Muscle layer of duodenum (tissue), 2 donors: ENCODE results near the gene FAM163B.
"Not testable (repeated sequence)": the region's sequence is repeated elsewhere in the genome, so short reads cannot be mapped to it uniquely, and the experiment has no call there.

Experiments
- H3K27ac ChIP-seq: one replicate; pipeline ENCODE4 v1.7.0; 2013; ENCODE audit warnings: mild to moderate bottlenecking, low read length
- H3K27me3 ChIP-seq: one replicate; pipeline ENCODE4 v1.7.0; 2013; ENCODE audit warnings: low read depth, mild to moderate bottlenecking, control low read depth, low read length
- H3K36me3 ChIP-seq, 2 donors: one replicate each; pipeline ENCODE4 v1.7.0; 2013; ENCODE audit warnings: low read length in 2 of 2, control low read depth in 1 of 2, mild to moderate bottlenecking in 1 of 2; ENCODE audit not compliant: insufficient read depth in 2 of 2, control insufficient read depth in 1 of 2
- H3K4me1 ChIP-seq, 2 donors: one replicate each; pipeline ENCODE4 v1.7.0; 2013; ENCODE audit warnings: low read length in 2 of 2, mild to moderate bottlenecking in 2 of 2, control low read depth in 1 of 2, moderate library complexity in 1 of 2; ENCODE audit not compliant: insufficient read depth in 2 of 2, control insufficient read depth in 1 of 2
- H3K4me3 ChIP-seq, 2 donors: one replicate each; pipeline ENCODE4 v1.7.0; 2013; ENCODE audit warnings: low read length in 2 of 2, low read depth in 1 of 2, mild to moderate bottlenecking in 1 of 2
- H3K9me3 ChIP-seq, 2 donors: one replicate each; pipeline ENCODE4 v1.7.0; 2013; ENCODE audit warnings: low read length in 2 of 2, control low read depth in 1 of 2, mild to moderate bottlenecking in 1 of 2; ENCODE audit not compliant: control insufficient read depth in 1 of 2
- donor health status: healthy.

Gene FAM163B

DNA sequence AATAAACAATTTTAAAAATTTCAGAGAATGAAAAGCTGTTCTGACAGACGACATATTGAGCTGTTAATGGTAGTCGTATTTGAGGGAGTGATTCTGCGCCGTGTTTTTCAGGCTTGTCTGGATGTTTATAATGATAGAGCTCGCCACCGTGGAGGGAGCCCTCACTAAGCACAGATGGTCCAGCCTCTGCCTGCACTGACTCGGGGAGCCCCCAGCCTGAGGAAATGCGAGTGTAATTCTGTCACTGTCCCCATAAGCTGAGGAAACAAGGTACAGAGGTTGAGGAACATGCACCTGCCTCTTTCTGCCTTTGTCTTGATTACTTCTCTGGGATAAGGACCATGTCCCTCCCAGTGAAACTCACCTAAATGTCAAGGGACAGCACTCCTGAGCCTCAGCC is 19.6 kb upstream of the FAM163B start:
- Histone ChIP-seq H3K9me3 (peaks cover 0 to 15% of the 10 kb centered on the region in 2 donors), H3K36me3 (no peaks in the 10 kb centered on the region), H3K27ac (no peak overlapping the region), H3K4me1 (peaks cover 0 to 4% of the 10 kb centered on the region in 2 donors), H3K27me3 (no peaks in the 10 kb centered on the region), H3K4me3 (no peak overlapping the region)

DNA sequence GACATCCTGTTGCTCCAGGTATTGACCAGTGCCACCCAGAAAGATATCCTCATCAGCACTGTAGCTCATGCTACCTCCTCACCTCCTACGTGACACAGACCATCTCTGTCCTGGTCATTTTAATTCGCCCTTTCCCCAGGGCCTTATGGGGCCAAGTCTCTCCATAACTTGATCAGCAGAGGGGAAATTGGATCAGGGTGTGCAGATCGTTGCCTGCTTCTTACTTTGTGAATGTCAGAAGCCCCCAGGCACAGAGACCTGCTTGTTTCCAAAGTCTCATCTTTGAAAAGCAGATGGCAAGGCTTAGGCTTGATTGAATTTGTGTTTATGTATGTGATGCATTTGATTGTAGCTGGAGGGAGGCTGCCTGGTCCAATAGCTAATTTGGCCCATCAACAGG is 18.2 kb upstream of the FAM163B start:
- Histone ChIP-seq H3K4me1 (no peaks in the 10 kb centered on the region), H3K4me3 (no peak overlapping the region), H3K9me3 (peaks cover 0 to 15% of the 10 kb centered on the region in 2 donors), H3K27ac (no peak overlapping the region), H3K36me3 (no peaks in the 10 kb centered on the region), H3K27me3 (no peaks in the 10 kb centered on the region)

DNA sequence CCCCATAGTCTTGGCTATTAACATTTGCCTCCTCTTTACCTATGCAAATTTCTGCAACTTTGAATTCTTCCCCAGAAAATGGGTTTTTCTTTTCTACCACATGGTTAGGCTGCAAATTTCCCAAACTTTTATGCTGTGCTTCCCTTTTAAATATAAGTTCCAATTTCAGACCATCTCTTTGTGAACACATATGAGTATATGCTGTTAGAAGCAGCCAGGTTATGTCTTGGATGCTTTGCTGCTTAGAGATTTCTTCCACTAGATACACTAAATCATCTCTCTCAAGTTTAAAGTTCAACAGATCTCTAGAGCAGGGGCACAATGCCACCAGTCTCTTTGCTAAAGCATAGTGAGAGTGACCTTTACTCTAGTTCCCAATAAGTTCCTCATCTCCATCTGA is 16.8 kb upstream of the FAM163B start:
- H3K36me3 ChIP-seq, H3K4me1 ChIP-seq, H3K4me3 ChIP-seq, H3K27ac ChIP-seq, H3K27me3 ChIP-seq: not testable (repeated sequence)
- peaks cover 0 to 15% of the 10 kb centered on the region in 2 donors for H3K9me3 ChIP-seq

DNA sequence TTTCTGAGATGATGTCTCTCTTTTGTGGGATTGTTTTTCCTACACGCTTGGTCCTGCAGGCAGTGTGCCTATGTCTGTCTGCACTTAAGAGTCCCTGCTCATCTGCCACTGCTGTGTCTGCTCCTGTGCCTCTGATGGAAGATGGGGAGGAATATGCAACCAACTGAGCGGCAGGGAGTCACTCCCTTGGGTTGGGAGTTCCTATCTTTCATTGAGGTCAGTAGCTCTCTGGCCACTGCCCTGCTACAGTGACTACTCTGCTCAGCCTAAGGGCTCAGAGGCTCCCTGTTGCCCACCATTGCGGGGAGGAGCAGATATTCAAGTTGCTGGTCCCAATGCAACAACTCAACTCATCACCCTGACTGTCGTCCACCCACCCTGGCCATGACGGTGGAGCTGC is 13.4 kb upstream of the FAM163B start:
- Histone ChIP-seq H3K9me3 (peaks cover 0 to 15% of the 10 kb centered on the region in 2 donors), H3K4me1 (no peaks in the 10 kb centered on the region), H3K4me3 (no peak overlapping the region), H3K27me3 (peaks cover 4% of the 10 kb centered on the region), H3K36me3 (no peaks in the 10 kb centered on the region), H3K27ac (no peak overlapping the region)

DNA sequence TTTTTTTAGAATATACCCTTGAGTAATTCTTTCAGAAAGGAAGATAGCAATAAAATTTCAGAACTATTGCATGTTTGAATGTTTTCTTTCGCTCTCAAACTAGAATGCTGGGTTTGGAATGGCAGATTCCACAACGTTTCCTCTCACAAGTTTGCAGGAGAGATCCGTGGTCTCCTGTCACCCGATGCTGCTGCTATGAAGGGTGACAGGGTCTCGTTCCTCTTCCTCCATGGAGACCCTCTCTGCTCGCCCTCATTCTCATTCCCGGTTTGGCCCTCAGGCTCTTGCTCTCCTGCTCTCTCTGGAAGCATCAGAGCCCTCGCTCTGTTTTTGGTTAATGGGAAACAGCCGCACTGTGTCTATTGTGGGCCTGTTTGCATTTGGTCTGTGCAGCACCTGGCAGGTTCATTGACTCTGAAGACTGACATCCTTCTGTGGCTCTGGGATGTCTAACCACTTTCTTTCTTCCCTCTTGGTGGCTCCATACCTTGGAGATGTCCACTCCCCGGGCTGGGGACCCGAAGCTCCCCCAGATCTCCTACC is 12.6 kb upstream of the FAM163B start:
- Histone ChIP-seq H3K9me3 (peaks cover 0 to 15% of the 10 kb centered on the region in 2 donors), H3K4me1 (no peaks in the 10 kb centered on the region), H3K27ac (no peak overlapping the region), H3K4me3 (no peak overlapping the region), H3K27me3 (peaks cover 4% of the 10 kb centered on the region), H3K36me3 (no peaks in the 10 kb centered on the region)

DNA sequence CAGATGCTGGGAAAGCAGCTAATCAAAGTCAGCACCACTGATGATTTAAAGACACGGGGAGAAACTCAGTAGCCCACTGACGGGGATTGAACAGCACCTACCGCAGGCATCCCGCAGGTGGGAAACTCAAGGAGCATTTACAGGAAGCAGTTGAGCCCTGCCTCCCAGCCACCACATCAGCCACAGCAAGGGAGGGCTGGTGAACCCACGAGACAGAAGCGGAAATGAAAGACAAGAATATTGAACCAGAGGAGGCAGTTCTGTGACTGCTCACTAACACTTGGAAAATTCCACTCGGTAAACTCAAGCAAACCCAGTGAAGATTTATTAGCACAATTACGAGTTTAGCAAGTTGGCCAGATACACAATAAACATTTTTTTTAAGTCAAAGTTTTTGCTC is 10.6 kb upstream of the FAM163B start:
- Histone ChIP-seq H3K4me3 (no peak overlapping the region), H3K36me3 (no peaks in the 10 kb centered on the region), H3K27ac (no peak overlapping the region), H3K27me3 (peaks cover 4% of the 10 kb centered on the region), H3K4me1 (no peaks in the 10 kb centered on the region), H3K9me3 (peaks cover 0 to under 1% of the 10 kb centered on the region in 2 donors)

DNA sequence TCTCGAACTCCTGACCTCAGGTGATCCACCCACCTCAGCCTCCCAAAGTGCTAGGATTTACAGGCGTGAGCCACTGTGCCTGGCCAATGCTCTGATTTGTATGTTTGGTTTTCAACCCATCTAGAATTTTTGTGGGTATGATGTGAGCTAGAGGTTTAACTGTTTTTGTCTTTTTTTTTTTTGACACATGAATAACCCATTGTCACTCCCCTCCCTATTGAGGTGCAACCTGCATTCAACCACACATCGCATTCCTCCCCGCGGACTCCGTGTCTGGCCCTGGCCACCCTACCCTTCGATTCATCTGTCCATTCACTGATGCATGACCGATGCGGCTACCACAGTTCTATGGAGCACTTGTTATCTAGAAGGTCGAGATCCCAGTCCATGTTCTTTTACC is 9.5 kb upstream of the FAM163B start:
- Histone ChIP-seq H3K9me3 (no peaks in the 10 kb centered on the region), H3K27me3 (peaks cover 4% of the 10 kb centered on the region), H3K36me3 (no peaks in the 10 kb centered on the region), H3K4me1 (no peaks in the 10 kb centered on the region), H3K27ac (no peak overlapping the region), H3K4me3 (no peak overlapping the region)

DNA sequence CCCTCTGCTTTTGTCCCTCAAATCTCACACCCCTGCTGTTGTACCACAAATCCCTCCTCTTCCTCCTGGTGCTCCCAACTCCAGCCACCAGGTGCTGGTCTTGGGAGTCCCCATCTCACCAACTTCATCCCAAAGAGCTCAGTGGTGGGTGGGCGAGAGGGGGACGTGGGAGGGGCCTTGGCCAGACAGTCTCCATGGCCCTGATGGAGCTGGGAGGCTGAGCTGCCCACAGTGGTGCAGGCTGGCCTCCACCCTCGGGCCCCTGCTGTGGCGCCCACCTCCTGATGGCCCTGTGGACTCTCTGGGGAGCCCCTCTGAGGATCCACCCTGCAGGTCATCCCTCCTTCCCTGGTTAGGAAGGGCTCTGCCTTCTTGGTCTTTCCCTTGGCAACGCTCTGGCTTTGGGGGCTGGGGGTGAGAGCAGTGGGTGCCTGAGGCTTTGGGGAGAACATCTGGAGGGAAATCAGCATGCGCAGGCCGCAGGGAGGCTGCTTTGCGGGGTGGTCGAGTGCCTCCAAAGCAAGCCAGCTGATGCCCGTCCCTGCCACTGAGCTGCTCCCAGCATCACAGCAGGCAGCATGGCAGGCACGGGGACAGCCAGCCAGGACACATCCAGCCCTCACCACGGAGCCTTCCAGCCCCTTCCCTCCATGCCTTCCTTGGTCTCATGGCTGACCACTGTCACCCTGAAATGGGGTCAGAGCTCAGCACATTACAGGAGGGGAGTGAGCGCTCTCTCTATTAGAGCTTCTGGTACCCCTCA is 7.6 kb upstream of the FAM163B start:
- no peaks in the 10 kb centered on the region for H3K4me1 ChIP-seq
- H3K9me3 ChIP-seq = no peaks in the 10 kb centered on the region
- H3K36me3 ChIP-seq = no peaks in the 10 kb centered on the region
- peaks cover 2% of the 10 kb centered on the region for H3K27me3 ChIP-seq
- no peak overlapping the region for H3K4me3 ChIP-seq
- no peak overlapping the region for H3K27ac ChIP-seq

DNA sequence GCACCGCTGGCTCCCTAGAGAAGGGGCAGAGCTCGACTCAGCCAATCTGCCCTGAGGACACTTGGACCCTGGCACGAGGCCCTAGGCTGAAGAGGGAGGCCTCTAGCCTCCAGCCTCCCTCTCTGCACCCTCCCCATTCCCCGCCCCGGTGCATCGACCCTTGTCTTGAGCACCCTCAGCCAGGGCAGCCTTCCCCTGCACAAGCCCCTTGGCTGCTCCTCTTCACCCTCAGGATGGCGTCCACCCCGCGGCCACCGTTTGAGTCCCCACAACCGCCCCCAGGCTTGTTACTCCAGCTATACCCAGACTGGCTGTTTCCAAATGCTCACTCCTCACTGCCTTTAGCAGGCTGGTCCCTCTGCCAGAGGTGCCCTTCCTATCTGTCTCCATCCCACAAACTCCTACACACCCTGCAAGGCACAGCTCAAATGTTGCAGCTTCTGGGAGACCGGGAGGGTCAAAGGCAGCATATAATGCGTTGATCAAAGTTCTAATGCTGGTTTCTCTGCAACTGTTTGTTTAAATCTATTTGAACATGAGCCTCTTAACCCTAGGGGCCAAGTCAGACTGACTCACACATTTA is 6.5 kb upstream of the FAM163B start:
- H3K4me3 ChIP-seq = no peak overlapping the region
- H3K9me3 ChIP-seq = no peaks in the 10 kb centered on the region
- H3K27me3 ChIP-seq = peaks cover 5% of the 10 kb centered on the region
- no peak overlapping the region for H3K27ac ChIP-seq
- no peaks in the 10 kb centered on the region for H3K4me1 ChIP-seq
- H3K36me3 ChIP-seq = no peaks in the 10 kb centered on the region

DNA sequence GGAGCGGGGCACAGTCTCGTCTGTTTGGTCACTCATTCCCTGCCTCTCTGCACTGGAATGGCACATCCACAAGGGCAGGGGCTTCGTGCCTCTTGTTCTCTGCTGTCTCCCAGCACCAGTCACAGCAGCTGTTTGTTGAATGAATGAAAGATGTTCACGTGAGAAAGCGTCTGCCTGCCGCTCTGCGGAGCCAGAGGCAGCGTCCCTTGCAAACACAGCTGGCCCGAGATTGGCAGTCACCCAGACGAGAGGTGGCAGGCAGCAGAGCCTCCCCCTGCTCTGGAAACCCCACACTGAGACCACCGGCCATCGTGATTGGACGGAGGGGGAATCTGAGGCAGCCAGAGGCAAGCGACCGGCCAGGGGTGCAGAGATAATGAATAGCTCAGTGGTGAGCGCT is 6.0 kb upstream of the FAM163B start:
- H3K4me3 ChIP-seq = no peak overlapping the region

DNA sequence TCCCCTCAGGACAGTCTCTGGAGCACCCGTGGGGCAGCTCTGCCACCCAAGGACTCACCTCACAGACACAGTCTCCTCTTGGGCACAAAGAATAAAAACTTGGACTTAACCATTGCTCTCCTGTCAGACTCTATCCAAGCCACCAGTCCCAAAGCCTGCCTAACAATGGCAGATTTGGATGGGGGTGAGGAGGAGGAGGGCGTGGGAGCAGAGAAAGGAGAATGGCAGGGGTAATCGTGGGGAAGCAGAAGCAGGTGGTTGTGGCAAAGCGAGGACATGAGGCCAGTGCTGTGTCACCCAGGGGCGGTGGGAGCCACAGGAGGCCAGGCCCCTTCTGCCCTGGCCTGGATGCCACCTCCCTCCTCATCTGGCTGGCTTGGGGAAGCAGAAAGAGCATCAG is 5.5 kb upstream of the FAM163B start:
- Histone ChIP-seq H3K27me3 (peaks cover 9% of the 10 kb centered on the region), H3K9me3 (no peaks in the 10 kb centered on the region)

More for the DNA sequence above, 6.0 kb upstream of the FAM163B start:
- Histone ChIP-seq H3K27me3 (peaks cover 9% of the 10 kb centered on the region), H3K4me1 (no peaks in the 10 kb centered on the region), H3K36me3 (no peaks in the 10 kb centered on the region), H3K9me3 (no peaks in the 10 kb centered on the region), H3K27ac (no peak overlapping the region)

More for the DNA sequence above, 5.5 kb upstream of the FAM163B start:
- Histone ChIP-seq H3K4me1 (no peaks in the 10 kb centered on the region), H3K36me3 (no peaks in the 10 kb centered on the region), H3K4me3 (no peak overlapping the region), H3K27ac (no peak overlapping the region)
